Spleen (tissue), 11 donors: ENCODE results near the gene PXK. TPM values are rescaled to one million over a fixed set of nuclear protein-coding genes. Genes with fewer than 3 reads are reported as not detected.

Source experiments
- DNase-seq: peaks from one replicate; pipeline ENCODE4 v3.0.0-alpha.2; 2020
- H3K27ac ChIP-seq, 8 donors: fragments of 200-600 bp; sonication (generic) in 7 of 8; 1 replicate in 4 of 8; 2 replicates in 4 of 8; pipeline versions ENCODE4 v1.5.0 to v1.8.0; 2016 to 2021; ENCODE audit warnings: inconsistent platforms in 4 of 8, mild to moderate bottlenecking in 4 of 8, moderate library complexity in 1 of 8
- H3K27me3 ChIP-seq, 7 donors: fragments of 200-600 bp; sonication (generic) in 6 of 7; replicated peaks in 1 of 7; 1 replicate in 4 of 7; 2 replicates in 3 of 7; pipeline versions ENCODE4 v1.5.0 to v1.8.0; 2016 to 2021; ENCODE audit warnings: inconsistent platforms in 3 of 7, mild to moderate bottlenecking in 1 of 7
- H3K36me3 ChIP-seq, 6 donors: fragments of 200-600 bp; sonication (generic) in 5 of 6; 1 replicate in 4 of 6; 2 replicates in 2 of 6; pipeline versions ENCODE4 v1.5.0 to v1.8.0; 2016 to 2021; ENCODE audit warnings: inconsistent platforms in 2 of 6
- H3K4me1 ChIP-seq, 6 donors: fragments of 200-600 bp; sonication (generic) in 5 of 6; 1 replicate in 3 of 6; 2 replicates in 3 of 6; pipeline versions ENCODE4 v1.5.0 to v1.8.0; 2016 to 2021; ENCODE audit warnings: inconsistent platforms in 3 of 6
- H3K4me3 ChIP-seq, 8 donors: fragments of 200-600 bp; sonication (generic) in 7 of 8; 1 replicate in 4 of 8; 2 replicates in 4 of 8; pipeline versions ENCODE4 v1.5.0 to v1.8.0; 2016 to 2021; ENCODE audit warnings: inconsistent platforms in 4 of 8, mild to moderate bottlenecking in 4 of 8, moderate library complexity in 2 of 8
- H3K9me3 ChIP-seq, 8 donors: fragments of 200-600 bp; sonication (generic) in 7 of 8; 1 replicate in 4 of 8; 2 replicates in 4 of 8; pipeline versions ENCODE4 v1.5.0 to v1.8.0; 2016 to 2021; ENCODE audit warnings: inconsistent platforms in 4 of 8
- CTCF ChIP-seq, 11 experiments: fragments of 200-600 bp in 7 of 11; fragments of 450-650 bp in 4 of 11; sonication (generic) in 4 of 11; IDR thresholded peaks in 8 of 11; conservative IDR thresholded peaks in 3 of 11; 1 replicate in 7 of 11; 2 replicates in 4 of 11; pipeline versions ENCODE4 v1.4.0 to v1.8.0; 2016 to 2021; ENCODE audit warnings: antibody characterized with exemption in 11 of 11, inconsistent platforms in 4 of 11, mild to moderate bottlenecking in 1 of 11
- POLR2A ChIP-seq, 3 donors: fragments of 450-650 bp; IDR thresholded peaks; one replicate each; pipeline ENCODE4 v1.5.1; 2017; ENCODE audit warnings: antibody characterized with exemption in 3 of 3, mild to moderate bottlenecking in 1 of 3
- POLR2AphosphoS5 ChIP-seq, 3 donors: sonication (generic); formaldehyde crosslinking; IDR thresholded peaks; one replicate each; pipeline ENCODE4 v1.5.1; 2017; ENCODE audit warnings: antibody characterized with exemption in 3 of 3
- WGBS, 5 donors: extraction: QIAGEN DNeasy Blood & Tissue Kit in 3 of 5; methylation state at CpG; one replicate each; pipeline versions ENCODE4 v1.1.5 to v1.1.7; 2013 to 2018; 5-methylcytosine and 5-hydroxymethylcytosine counted together
- intact Hi-C: fragments of 100-400 bp; cut with DNase I; formaldehyde crosslinking; loops from one replicate; pipeline ENCODE4 v1.15.0; 2023; ENCODE audit warnings: low total_unique reads
- polyA plus RNA-seq, 3 donors: library from polyadenylated mRNA; stranded (reverse); fragments of 200-250 nt; gene quantifications; one replicate each; pipeline ENCODE4 v1.2.1, GENCODE V29; 2013
- total RNA-seq, 7 donors: library from RNA; depleted of rRNA in 3 of 7; stranded (reverse); fragments of >200 nt in 3 of 7; fragmentation: NEBNext Ultra II Directional in 4 of 7; extraction: Animal tissue kit (Norgen Biotek cat#: 25700) in 4 of 7; gene quantifications; one replicate each; pipeline versions ENCODE4 v1.1.0 to v1.2.1, GENCODE V29; 2016 to 2021
- donor health status: healthy with polysubstance abuse.
- donor health status: DM: no; HTN: no; CAD: no; lungs with moderate emphysema.
- donor health status: DM: no; HTN: no; CAD: no.
- donor health status: Bipolar disorder and iron deficiency.
- donor health status: healthy.
- donor health status: DM: no; HTN: no; CAD: no.
- donor health status: DM: yes; HTN: yes; CAD: no.

The PXK gene
- total and polyA plus RNA-seq, 10 donors, result 19.3 to 80.9 (median 49.7) TPM

- H3K27ac ChIP-seq, result peak overlapping the region in 2 of 8 donors; percentile 12 to 32
Measured at GRCh38 chr3:58384381-58385090, 51.8 kb downstream of the PXK start.

GRCh38 chr3:58386626-58387365 is 54.1 kb downstream of the PXK start:
- Histone ChIP-seq H3K9me3 (no peaks in the 10 kb centered on the region), H3K4me3 (no peak overlapping the region), H3K27me3 (no peaks in the 10 kb centered on the region), H3K27ac (peak overlapping the region in 7 of 8 donors; percentile 33 to 80 (median 67)), H3K4me1 (peaks cover 21 to 60% (median 40%) of the 10 kb centered on the region in 6 donors), H3K36me3 (peaks cover 0 to 66% (median 7%) of the 10 kb centered on the region in 6 donors)
- TF ChIP-seq CTCF (IDR thresholded peaks at IDR 0.05 in 8 of 11, conservative IDR thresholded peaks at IDR 0.05 in 3 of 11), result no peak
- peak in 2 of 3 donors; percentile 49 to 78 for TF ChIP-seq POLR2AphosphoS5 (IDR thresholded peaks at IDR 0.05)
- peak in 1 of 3 donors; percentile 31 for TF ChIP-seq POLR2A (IDR thresholded peaks at IDR 0.05)
- intact Hi-C loops, result no loop called here
- DNase-seq, result no peak
- WGBS, 5 donors, result 40 to 59% (median 48%) methylated on average over 1 to 3 of the region's 3 CpGs

More at GRCh38 chr3:58384381-58385090, 51.8 kb downstream of the PXK start:
- H3K36me3 ChIP-seq, result peaks cover 0 to 56% (median 7%) of the 10 kb centered on the region in 6 donors
- no peaks in the 10 kb centered on the region for H3K27me3 ChIP-seq
- DNase-seq, result no peak
- intact Hi-C loops, result no loop called here
- H3K9me3 ChIP-seq, result no peaks in the 10 kb centered on the region
- no peak overlapping the region for H3K4me3 ChIP-seq
- 77 to 84% (median 78%) methylated on average over 3 of the region's 3 CpGs for WGBS, 5 donors
- TF ChIP-seq CTCF (IDR thresholded peaks at IDR 0.05 in 8 of 11, conservative IDR thresholded peaks at IDR 0.05 in 3 of 11) (no peak), POLR2AphosphoS5 (IDR thresholded peaks at IDR 0.05) (no peak), POLR2A (IDR thresholded peaks at IDR 0.05) (no peak)
- H3K4me1 ChIP-seq, result peaks cover 21 to 50% (median 35%) of the 10 kb centered on the region in 6 donors

GRCh38 chr3:58387650-58388546 is 55.2 kb downstream of the PXK start:
- TF ChIP-seq POLR2A (IDR thresholded peaks at IDR 0.05), result no peak
- no peak for TF ChIP-seq CTCF (IDR thresholded peaks at IDR 0.05 in 8 of 11, conservative IDR thresholded peaks at IDR 0.05 in 3 of 11)
- no peak for TF ChIP-seq POLR2AphosphoS5 (IDR thresholded peaks at IDR 0.05)
- peaks cover 0 to 67% (median 9%) of the 10 kb centered on the region in 6 donors for H3K36me3 ChIP-seq
- H3K4me1 ChIP-seq, result peaks cover 21 to 66% (median 40%) of the 10 kb centered on the region in 6 donors
- H3K27me3 ChIP-seq, result no peaks in the 10 kb centered on the region
- WGBS, 5 donors, result 70 to 81% (median 74%) methylated on average over 6 of the region's 6 CpGs
- intact Hi-C loops, result no loop called here
- no peak for DNase-seq
- peak overlapping the region in 7 of 8 donors; percentile 48 to 80 (median 67) for H3K27ac ChIP-seq
- H3K4me3 ChIP-seq, result no peak overlapping the region
- no peaks in the 10 kb centered on the region for H3K9me3 ChIP-seq
